PFSK-1 (cell line): ENCODE results near the gene ACOXL.

Experiments used
- FOXP2 ChIP-seq: optimal IDR thresholded peaks from 2 replicates; pipeline ENCODE3; 2011; ENCODE audit warnings: borderline replicate concordance, control low read depth, inconsistent platforms; ENCODE audit not compliant: insufficient read depth; ENCODE audit errors: extremely low read length, extremely low read depth
- POLR2AphosphoS5 ChIP-seq: IDR thresholded peaks from 2 replicates; pipeline ENCODE4 v1.6.1; 2012; ENCODE audit warnings: low read depth, mild to moderate bottlenecking, control low read depth, low read length, moderate library complexity
- REST ChIP-seq, 2 experiments: IDR thresholded peaks; 2 replicates each; pipeline versions ENCODE4 v1.6.1 to v1.8.0; 2011 to 2012; ENCODE audit warnings: low read depth in 2 of 2, low read length in 2 of 2, control low read depth in 1 of 2, inconsistent platforms in 1 of 2, mild to moderate bottlenecking in 1 of 2, moderate library complexity in 1 of 2; ENCODE audit not compliant: insufficient read depth in 1 of 2
- SIN3A ChIP-seq: IDR thresholded peaks from 2 replicates; pipeline ENCODE4 v1.6.1; 2012; ENCODE audit warnings: mild to moderate bottlenecking, low read length, moderate library complexity, borderline replicate concordance; ENCODE audit not compliant: insufficient read depth
- TAF1 ChIP-seq: IDR thresholded peaks from 2 replicates; pipeline ENCODE4 v1.6.1; 2012; ENCODE audit warnings: low read length, control low read depth, borderline replicate concordance; ENCODE audit not compliant: insufficient read depth

ACOXL gene

GRCh38 chr2:110948027-110948674 is 215.8 kb downstream of the ACOXL start:
- TF ChIP-seq SIN3A (no peak), TAF1 (no peak), REST (IDR thresholded peaks at IDR 0.05; ENCODE audit: insufficient read depth in 1 of 2, low read depth in 2 of 2, low read length in 2 of 2) (no peak), POLR2AphosphoS5 (no peak), FOXP2 (no peak)

- TF ChIP-seq FOXP2 (no peak), POLR2AphosphoS5 (no peak), REST (IDR thresholded peaks at IDR 0.05; ENCODE audit: insufficient read depth in 1 of 2, low read depth in 2 of 2, low read length in 2 of 2) (no peak), TAF1 (no peak)
Observed at GRCh38 chr2:110950281-110950680, 217.9 kb downstream of the ACOXL start.

GRCh38 chr2:110955045-110955444 is 222.7 kb downstream of the ACOXL start:
- TF ChIP-seq TAF1 (no peak), REST (IDR thresholded peaks at IDR 0.05; ENCODE audit: insufficient read depth in 1 of 2, low read depth in 2 of 2, low read length in 2 of 2) (no peak), SIN3A (no peak), FOXP2 (no peak), POLR2AphosphoS5 (no peak)

- TF ChIP-seq POLR2AphosphoS5 = no peak
- no peak for TF ChIP-seq SIN3A
- TF ChIP-seq REST (IDR thresholded peaks at IDR 0.05; ENCODE audit: insufficient read depth in 1 of 2, low read depth in 2 of 2, low read length in 2 of 2) = no peak
- no peak for TF ChIP-seq FOXP2
- TF ChIP-seq TAF1 = no peak
Observed at GRCh38 chr2:110955556-110955955, 223.2 kb downstream of the ACOXL start.
